Measurements from ENCODE around the gene ZBTB37. TPM values are rescaled to one million over a fixed set of nuclear protein-coding genes. Genes with fewer than 3 reads are reported as not detected.

ZBTB37 gene, protein sequence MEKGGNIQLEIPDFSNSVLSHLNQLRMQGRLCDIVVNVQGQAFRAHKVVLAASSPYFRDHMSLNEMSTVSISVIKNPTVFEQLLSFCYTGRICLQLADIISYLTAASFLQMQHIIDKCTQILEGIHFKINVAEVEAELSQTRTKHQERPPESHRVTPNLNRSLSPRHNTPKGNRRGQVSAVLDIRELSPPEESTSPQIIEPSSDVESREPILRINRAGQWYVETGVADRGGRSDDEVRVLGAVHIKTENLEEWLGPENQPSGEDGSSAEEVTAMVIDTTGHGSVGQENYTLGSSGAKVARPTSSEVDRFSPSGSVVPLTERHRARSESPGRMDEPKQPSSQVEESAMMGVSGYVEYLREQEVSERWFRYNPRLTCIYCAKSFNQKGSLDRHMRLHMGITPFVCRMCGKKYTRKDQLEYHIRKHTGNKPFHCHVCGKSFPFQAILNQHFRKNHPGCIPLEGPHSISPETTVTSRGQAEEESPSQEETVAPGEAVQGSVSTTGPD
- 1 to 10 TPM; 5.5 to 8.2 (median 6.8) TPM for total RNA-seq
- 1 to 10 TPM; 1.0 to 2.9 (median 2.5) TPM for polyA plus RNA-seq
- long read RNA-seq, donor 1, partial matches to known transcripts = 0 of 2 reads
- long read RNA-seq, donor 1, other reads (novel, unspliced or antisense) = 1 of 2 reads
- long read RNA-seq, donor 2, partial matches to known transcripts = 0 of 1 reads
- long read RNA-seq, donor 2, other reads (novel, unspliced or antisense) = 1 of 1 reads

DNA sequence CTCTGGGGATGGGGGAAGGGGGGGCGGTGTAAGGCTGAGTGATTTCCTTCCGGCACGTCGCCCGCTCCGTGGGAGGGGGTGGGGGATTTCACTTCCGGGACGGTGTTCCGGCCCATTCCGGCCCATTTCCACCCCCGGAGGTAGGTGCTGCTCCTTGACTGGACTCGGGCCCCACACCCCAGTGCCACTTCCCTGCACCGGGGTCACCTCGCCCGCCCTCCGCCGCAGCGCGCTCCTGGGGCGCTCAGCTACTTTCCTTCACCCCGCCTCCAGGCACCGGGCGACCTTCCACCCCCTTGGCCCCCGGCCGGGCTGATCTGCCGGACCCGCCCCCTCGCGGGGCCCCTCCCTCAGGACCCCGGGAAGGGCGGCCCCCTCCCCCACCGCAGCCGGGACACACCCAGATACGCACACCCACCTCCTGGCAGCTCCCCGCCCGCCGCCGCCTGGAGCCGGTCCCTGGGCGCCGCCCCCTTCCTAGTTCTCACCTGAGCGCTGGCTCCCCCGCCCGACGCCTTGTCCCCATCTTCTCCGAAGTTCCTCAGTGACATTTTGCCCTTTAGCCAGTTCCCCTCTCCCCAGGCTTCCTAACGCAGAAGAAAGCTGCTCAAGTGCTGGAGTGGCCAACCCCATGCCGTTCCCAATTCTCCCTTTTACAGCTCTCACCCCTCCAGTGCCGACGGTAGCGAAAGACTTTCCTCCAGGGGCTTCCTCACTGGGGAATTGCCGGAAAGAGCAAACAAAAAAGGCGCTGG lies at the start of gene ZBTB37:
TSS of gene ZBTB37 (plus strand) at position 115 of the 755 bp plus-strand sequence. CDS start 1,846 bp downstream, outside the sequence.
- Histone ChIP-seq H3K27me3 (ENCODE audit: insufficient read depth in 3 of 3, low read length in 2 of 3) (no peaks in the 10 kb centered on the region), H3K4me1 (peaks cover 30% of the 10 kb centered on the region), H3K36me3 (ENCODE audit: insufficient read depth in 1 of 2, low read depth in 1 of 2) (peaks cover 3 to 66% of the 10 kb centered on the region in 2 donors), H3K4me3 (peak within 1 kb of the TSS; percentile 87), H3K27ac (peak within 1 kb of the TSS; percentile 96), H3K9me3 (no peaks in the 10 kb centered on the region)
- TF ChIP-seq, protein P1, sequence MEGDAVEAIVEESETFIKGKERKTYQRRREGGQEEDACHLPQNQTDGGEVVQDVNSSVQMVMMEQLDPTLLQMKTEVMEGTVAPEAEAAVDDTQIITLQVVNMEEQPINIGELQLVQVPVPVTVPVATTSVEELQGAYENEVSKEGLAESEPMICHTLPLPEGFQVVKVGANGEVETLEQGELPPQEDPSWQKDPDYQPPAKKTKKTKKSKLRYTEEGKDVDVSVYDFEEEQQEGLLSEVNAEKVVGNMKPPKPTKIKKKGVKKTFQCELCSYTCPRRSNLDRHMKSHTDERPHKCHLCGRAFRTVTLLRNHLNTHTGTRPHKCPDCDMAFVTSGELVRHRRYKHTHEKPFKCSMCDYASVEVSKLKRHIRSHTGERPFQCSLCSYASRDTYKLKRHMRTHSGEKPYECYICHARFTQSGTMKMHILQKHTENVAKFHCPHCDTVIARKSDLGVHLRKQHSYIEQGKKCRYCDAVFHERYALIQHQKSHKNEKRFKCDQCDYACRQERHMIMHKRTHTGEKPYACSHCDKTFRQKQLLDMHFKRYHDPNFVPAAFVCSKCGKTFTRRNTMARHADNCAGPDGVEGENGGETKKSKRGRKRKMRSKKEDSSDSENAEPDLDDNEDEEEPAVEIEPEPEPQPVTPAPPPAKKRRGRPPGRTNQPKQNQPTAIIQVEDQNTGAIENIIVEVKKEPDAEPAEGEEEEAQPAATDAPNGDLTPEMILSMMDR (IDR thresholded peaks at IDR 0.05) = no peak
- 0 to 1% (median 0%) methylated on average over 43 to 53 of the region's 53 CpGs for WGBS, 3 donors
- DNase-seq (peak; percentile 86 to 91), ATAC-seq (peak; percentile 74 to 76 (median 75))
- intact Hi-C loops (cut with DNase I) = loop anchor here in 1 of 2 donors (5.0 kb wide), 1 partner anchor 46 kb away; the partner anchor contains the start of genes CENPL and DARS2

DNA sequence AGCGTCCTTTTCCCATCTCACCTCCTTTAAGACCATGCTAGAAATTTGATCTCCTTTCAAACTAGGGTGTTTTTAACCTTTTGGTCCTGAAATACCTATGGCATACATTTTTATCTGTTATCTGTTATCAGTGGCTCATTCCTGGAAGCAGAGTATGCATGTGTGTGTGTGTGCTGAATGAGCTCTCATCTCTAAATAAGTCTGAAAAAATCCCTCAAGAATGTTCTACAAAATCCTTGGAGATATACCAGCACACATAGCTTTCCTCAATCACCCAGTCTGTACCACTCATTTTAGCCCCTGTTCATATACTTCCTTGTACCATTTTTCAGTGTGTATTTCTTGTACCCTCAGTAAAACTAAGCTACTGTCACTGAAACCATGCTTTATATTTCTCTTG lies 49.7 kb upstream of the ZBTB37 start:
- Histone ChIP-seq H3K27me3 (ENCODE audit: insufficient read depth in 3 of 3, low read length in 2 of 3) (no peaks in the 10 kb centered on the region), H3K27ac (no peak overlapping the region), H3K4me1 (peaks cover 2% of the 10 kb centered on the region), H3K9me3 (no peaks in the 10 kb centered on the region), H3K36me3 (ENCODE audit: insufficient read depth in 1 of 2, low read depth in 1 of 2) (peaks cover 0 to 21% of the 10 kb centered on the region in 2 donors), H3K4me3 (no peak overlapping the region)
- TF ChIP-seq, protein P1 (IDR thresholded peaks at IDR 0.05) = no peak
- ATAC-seq (no peak), DNase-seq (no peak)
- intact Hi-C loops (cut with DNase I) = no loop called here
- WGBS, 3 donors = 89 to 95% (median 92%) methylated on average over 1 of the region's 1 CpG

DNA sequence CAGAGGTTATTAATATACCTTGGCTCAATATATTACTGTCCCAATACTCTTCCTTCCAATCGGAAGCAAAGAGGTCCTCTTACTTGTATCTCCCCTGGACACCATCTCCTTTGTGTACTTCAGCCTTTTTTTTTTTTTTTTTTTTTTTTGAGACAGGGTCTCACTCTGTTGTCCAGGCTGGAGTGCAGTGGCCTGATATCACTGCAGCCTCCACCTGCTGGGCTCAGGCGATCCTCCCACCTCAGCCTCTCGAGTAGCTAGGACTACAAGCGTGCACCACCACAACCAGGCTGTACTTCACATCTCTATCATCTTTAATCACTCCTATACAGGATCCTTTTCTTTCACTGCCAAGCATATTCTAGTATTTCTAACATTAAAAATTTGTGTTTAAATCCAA lies 46.5 kb upstream of the ZBTB37 start:
- peaks cover 11% of the 10 kb centered on the region for H3K4me1 ChIP-seq
- H3K4me3 ChIP-seq = no peak overlapping the region
- WGBS, 3 donors = 93 to 98% (median 95%) methylated on average over 4 of the region's 4 CpGs
- TF ChIP-seq, protein P1 (IDR thresholded peaks at IDR 0.05) = no peak
- no peaks in the 10 kb centered on the region for H3K27me3 ChIP-seq (ENCODE audit: insufficient read depth in 3 of 3, low read length in 2 of 3)
- no peak overlapping the region for H3K27ac ChIP-seq
- no peaks in the 10 kb centered on the region for H3K9me3 ChIP-seq
- peaks cover 0 to 21% of the 10 kb centered on the region in 2 donors for H3K36me3 ChIP-seq (ENCODE audit: insufficient read depth in 1 of 2, low read depth in 1 of 2)
- intact Hi-C loops (cut with DNase I) = loop anchor here (5.0 to 10.0 kb wide), 3 partner anchors 46 to 387 kb away; partner anchors contain the start of genes GAS5 (in 1 of the 2), PRDX6 (in 1 of the 2) and ZBTB37 (in 1 of the 2)
- ATAC-seq (no peak), DNase-seq (no peak)

DNA sequence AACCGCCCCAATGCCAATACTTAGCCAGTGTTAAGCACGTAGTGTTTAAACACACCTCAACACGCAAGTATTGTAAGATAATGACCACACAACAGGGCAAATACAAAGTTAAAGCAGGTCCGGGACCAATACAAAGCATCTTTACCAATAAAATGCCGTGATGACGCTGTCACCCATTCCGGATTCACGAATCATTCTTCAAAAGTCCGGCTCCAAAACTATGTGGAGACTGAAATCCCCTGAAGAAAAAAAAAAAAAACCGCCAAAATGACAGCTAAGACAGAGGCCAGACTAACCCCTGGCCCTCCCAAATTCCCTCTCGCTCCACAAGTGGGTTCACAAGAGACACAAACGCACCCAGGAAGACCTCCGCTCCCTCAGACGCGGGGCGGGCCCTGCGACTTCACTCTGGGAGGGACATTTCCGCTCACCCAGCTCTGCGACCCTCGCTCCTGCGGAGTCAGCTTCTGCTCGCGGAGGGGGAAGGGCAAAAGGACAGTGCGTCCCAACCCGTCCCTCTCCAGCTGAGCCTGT lies 44.3 kb upstream of the ZBTB37 start:
- DNase-seq (no peak), ATAC-seq (no peak)
- Histone ChIP-seq H3K36me3 (ENCODE audit: insufficient read depth in 1 of 2, low read depth in 1 of 2) (peaks cover 0 to 22% of the 10 kb centered on the region in 2 donors), H3K9me3 (no peaks in the 10 kb centered on the region), H3K27ac (peak overlapping the region; percentile 91), H3K4me3 (peak overlapping the region; percentile 76), H3K4me1 (peaks cover 13% of the 10 kb centered on the region), H3K27me3 (ENCODE audit: insufficient read depth in 3 of 3, low read length in 2 of 3) (no peaks in the 10 kb centered on the region)
- 0 to 1% (median 0%) methylated on average over 25 of the region's 25 CpGs for WGBS, 3 donors
- intact Hi-C loops (cut with DNase I) = loop anchor here (2.0 to 10.0 kb wide), 4 partner anchors 43 to 403 kb away; partner anchors contain the start of genes GAS5 (in 1 of the 2), PRDX6 (in 1 of the 2) and ZBTB37 (in 1 of the 2)
- TF ChIP-seq, protein P1 (IDR thresholded peaks at IDR 0.05) = no peak
